Cardiac fibroblast (primary cell): Measurements from ENCODE around the gene COLGALT1.

Experiments used
- DNase-seq, 2 donors: peaks; one replicate each; pipeline versions ENCODE4 v3.0.0 to v3.0.0-alpha.2; 2010; ENCODE audit warnings: low read depth in 2 of 2
- H3K4me3 ChIP-seq, 2 donors: replicated peaks in 1 of 2; 1 replicate in 1 of 2; 2 replicates in 1 of 2; pipeline ENCODE4 v1.5.1; 2011; ENCODE audit warnings: low read depth in 2 of 2, low read length in 2 of 2, mild to moderate bottlenecking in 2 of 2, moderate library complexity in 1 of 2
- TF ChIP-seq, protein P1 (sequence below): IDR thresholded peaks from one replicate; pipeline ENCODE4 v1.5.1; 2011; ENCODE audit warnings: low read depth, mild to moderate bottlenecking, low read length, inconsistent platforms

COLGALT1 gene

DNA sequence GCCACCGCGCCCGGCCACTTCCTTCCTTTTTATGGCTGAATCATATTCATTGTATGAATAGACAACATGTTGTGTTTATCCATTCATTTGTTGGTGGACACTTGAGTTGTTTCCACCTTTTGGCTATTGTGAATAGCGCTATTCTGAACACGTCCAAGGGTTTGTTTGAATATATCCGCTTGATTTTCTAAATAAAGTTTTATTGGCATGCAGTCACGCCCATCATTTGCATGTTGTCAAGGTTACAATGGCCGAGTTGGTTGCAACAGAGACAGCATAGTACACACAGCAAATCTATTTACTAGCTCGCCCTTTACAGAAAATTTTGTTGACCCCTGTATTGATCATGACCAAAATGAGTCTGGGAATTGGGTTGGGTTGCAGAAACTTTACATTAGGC, 43.5 kb downstream of the COLGALT1 start:
- TF ChIP-seq, protein P1, sequence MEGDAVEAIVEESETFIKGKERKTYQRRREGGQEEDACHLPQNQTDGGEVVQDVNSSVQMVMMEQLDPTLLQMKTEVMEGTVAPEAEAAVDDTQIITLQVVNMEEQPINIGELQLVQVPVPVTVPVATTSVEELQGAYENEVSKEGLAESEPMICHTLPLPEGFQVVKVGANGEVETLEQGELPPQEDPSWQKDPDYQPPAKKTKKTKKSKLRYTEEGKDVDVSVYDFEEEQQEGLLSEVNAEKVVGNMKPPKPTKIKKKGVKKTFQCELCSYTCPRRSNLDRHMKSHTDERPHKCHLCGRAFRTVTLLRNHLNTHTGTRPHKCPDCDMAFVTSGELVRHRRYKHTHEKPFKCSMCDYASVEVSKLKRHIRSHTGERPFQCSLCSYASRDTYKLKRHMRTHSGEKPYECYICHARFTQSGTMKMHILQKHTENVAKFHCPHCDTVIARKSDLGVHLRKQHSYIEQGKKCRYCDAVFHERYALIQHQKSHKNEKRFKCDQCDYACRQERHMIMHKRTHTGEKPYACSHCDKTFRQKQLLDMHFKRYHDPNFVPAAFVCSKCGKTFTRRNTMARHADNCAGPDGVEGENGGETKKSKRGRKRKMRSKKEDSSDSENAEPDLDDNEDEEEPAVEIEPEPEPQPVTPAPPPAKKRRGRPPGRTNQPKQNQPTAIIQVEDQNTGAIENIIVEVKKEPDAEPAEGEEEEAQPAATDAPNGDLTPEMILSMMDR, result no peak
- DNase-seq, result no peak
- H3K4me3 ChIP-seq, result no peak overlapping the region

DNA sequence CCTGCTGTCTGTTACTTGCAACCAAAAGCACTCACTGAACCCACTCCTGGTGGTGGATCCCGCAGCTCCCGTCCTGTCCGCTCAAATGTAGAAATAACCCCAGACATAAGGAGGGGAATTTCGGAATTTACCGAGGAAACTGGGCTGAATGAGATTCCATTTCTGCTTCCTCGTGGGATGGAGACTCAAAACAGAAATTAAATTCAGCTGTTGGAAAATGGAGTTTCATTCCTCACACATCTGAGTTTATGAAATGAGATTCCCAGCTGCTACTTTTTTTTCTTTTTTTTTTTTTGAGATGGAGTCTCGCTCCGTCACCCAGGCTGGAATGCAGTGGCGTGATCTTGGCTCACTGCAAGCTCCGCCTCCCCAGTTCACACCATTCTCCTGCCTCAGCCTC, 44.3 kb downstream of the COLGALT1 start:
- DNase-seq, result no peak
- no peak overlapping the region for H3K4me3 ChIP-seq
- TF ChIP-seq, protein P1, result no peak

DNA sequence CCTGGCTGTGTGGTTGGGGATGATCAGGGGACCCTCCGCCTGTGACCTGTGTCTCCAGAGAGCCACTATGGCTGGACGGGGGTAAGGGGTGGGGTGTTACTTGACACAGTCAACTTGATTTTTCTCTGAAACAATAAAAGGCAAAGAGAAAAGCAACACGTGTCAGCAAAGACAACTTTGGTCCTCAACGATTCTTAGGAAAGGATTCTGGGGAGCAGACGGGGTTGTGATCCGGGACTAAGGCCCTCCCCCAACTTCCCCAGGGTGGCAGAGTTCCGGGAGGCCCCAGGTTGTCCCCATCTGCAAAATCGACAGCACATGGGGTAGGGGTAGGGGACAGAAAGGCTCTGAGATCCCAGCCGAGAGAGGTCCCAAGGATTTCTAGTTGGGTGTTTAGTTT, 46.2 kb downstream of the COLGALT1 start:
- no peak overlapping the region for H3K4me3 ChIP-seq
- TF ChIP-seq, protein P1, result no peak
- DNase-seq, result no peak

DNA sequence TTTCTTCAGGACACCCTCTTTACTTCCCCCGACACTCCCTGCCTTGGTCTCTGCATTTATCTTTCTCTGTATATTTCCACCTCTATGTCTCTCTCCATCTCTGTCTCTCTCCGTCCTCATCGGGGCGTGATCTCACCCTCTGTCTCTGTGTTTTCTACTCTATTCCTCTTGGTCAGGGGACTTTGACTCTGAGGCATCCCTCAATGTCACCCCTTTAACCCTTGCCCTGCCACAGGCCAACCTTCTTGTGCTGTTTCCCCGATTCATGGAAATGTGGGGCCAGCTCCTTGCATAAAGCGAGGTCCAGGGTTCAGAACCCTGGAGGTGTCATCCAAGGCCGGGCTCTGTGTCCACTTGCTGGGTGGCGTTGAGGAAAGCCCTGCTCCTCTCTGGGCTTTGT, 46.8 kb downstream of the COLGALT1 start:
- DNase-seq, result no peak
- TF ChIP-seq, protein P1, result no peak
- no peak overlapping the region for H3K4me3 ChIP-seq

DNA sequence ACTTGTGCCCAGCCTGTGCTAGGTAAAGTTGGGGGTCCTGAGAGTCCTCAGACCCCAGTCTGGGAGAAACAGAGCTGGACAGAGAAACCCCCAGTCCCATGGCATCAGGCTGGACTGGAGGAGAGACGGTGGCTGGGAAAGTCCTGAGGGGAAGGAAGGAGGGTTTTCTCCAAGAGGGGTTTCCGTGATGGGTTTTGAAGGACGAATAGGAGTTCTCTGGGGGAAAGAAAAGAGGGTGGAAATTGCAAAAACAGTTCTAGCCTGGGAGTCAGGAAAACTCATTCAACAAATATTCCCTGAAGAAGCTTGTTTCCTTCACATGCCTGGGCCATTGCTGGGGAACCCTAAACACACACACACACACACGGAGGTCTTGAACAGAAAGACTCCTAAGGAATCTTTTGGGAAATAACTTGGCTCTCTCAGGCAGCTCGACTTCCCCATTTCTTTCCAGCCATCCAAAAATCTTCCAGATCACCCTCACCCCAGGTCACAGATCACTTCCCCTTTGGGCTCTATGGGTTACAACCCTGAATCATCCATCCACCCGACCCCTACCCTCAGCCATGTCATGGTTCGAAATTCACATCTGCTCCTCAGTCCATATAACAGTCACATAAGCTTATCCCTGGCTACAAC, 47.5 kb downstream of the COLGALT1 start:
- TF ChIP-seq, protein P1, result no peak
- no peak for DNase-seq
- H3K4me3 ChIP-seq, result no peak overlapping the region

DNA sequence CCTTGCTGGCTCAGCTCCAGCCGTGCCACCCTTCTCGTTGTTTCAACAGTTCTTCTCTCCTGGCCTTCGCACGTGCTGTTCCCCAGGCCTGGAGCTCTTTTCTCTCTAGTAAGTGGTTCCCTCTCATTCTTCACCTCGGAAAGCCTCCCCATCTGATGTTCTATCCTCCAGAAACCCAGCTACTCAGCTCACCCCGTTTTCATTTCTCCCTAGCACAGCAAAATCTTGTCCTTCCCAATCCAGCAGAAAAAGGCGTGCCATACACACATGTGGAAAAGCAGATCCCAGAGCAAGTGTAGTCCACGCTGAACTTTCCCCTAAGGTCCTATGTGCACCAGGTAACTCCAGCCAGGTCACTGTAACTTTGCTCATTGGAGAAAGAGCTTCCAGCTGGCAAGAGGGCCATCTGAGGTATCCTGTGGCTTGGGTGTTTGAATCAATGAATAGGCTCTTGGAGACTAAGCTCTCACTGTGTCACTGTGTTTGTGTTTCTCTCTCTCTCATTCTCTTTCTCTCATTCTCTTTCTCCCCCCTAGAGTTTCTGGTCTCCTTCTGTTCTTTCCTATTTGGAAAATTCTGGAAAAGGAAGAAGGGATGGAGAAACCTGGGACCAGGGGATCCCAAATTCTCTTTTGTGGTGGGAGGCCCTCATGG, 49.0 kb downstream of the COLGALT1 start:
- TF ChIP-seq, protein P1, result no peak
- DNase-seq, result no peak
- H3K4me3 ChIP-seq, result no peak overlapping the region
